GM12801 (cell line): ENCODE measurements around the gene SLC38A11.

Source experiments
- CTCF ChIP-seq: IDR thresholded peaks from one replicate; pipeline ENCODE4 v1.5.1; 2011; ENCODE audit warnings: control low read depth; ENCODE audit not compliant: insufficient read length; ENCODE audit errors: extremely low read depth

The SLC38A11 gene

GRCh38 chr2:164899121-164899520, 56.2 kb downstream of the SLC38A11 start:
- no peak for TF ChIP-seq CTCF

- TF ChIP-seq CTCF: no peak
Observed at GRCh38 chr2:164898475-164898874, 56.9 kb downstream of the SLC38A11 start.

- no peak for TF ChIP-seq CTCF
Observed at GRCh38 chr2:164897469-164898260, 57.7 kb downstream of the SLC38A11 start.

GRCh38 chr2:164896634-164897355, 58.5 kb downstream of the SLC38A11 start:
- no peak for TF ChIP-seq CTCF

GRCh38 chr2:164896226-164896625, 59.1 kb downstream of the SLC38A11 start:
- TF ChIP-seq CTCF: no peak

- TF ChIP-seq CTCF: no peak
Observed at GRCh38 chr2:164891460-164891859, 63.9 kb downstream of the SLC38A11 start.

GRCh38 chr2:164890544-164890943, 64.8 kb downstream of the SLC38A11 start:
- no peak for TF ChIP-seq CTCF
